Natural killer cell (primary cell): ENCODE measurements around the gene NRG3. TPM values are rescaled to one million over a fixed set of nuclear protein-coding genes. Genes with fewer than 3 reads are reported as not detected.

Experiments
- ATAC-seq, 3 donors: fragments of 150-1000 bp in 2 of 3; fragments of 200-7000 bp in 1 of 3; cut with Tn5 transposase; 1 replicate in 1 of 3; 2 replicates in 2 of 3; pipeline ENCODE4 v1.10.0; 2021; ENCODE audit warnings: mild to moderate bottlenecking in 2 of 3, moderate library complexity in 2 of 3
- DNase-seq, 2 donors: peaks; one replicate each; pipeline versions ENCODE4 v3.0.0 to v3.0.0-alpha.2; 2013 to 2021; ENCODE audit warnings: mixed read lengths in 1 of 2
- H3K27ac ChIP-seq: one replicate; pipeline ENCODE4 v1.5.1; 2013; ENCODE audit warnings: mild to moderate bottlenecking, low read length
- H3K27me3 ChIP-seq: one replicate; pipeline ENCODE4 v1.6.1; 2013; ENCODE audit warnings: low read length; ENCODE audit not compliant: control insufficient read depth, insufficient read depth
- H3K36me3 ChIP-seq: one replicate; pipeline ENCODE4 v1.6.1; 2013; ENCODE audit warnings: low read length; ENCODE audit not compliant: control insufficient read depth, insufficient read depth
- H3K4me1 ChIP-seq: one replicate; pipeline ENCODE4 v1.6.1; 2013; ENCODE audit warnings: low read length; ENCODE audit not compliant: control insufficient read depth, insufficient read depth
- H3K4me3 ChIP-seq: one replicate; pipeline ENCODE4 v1.5.1; 2013; ENCODE audit warnings: low read length
- H3K9me3 ChIP-seq: one replicate; pipeline ENCODE4 v1.6.1; 2013; ENCODE audit warnings: low read length; ENCODE audit not compliant: control insufficient read depth, insufficient read depth
- H3K27ac Mint-ChIP-seq, 2 donors: one replicate each; pipeline ENCODE4 v1.8.0; 2022; ENCODE audit warnings: mild to moderate bottlenecking in 2 of 2, mixed read lengths in 2 of 2, moderate library complexity in 1 of 2
- H3K27me3 Mint-ChIP-seq, 2 donors: one replicate each; pipeline ENCODE4 v1.8.0; 2022; ENCODE audit warnings: low read depth in 2 of 2, mixed read lengths in 2 of 2
- H3K36me3 Mint-ChIP-seq: one replicate; pipeline ENCODE4 v1.8.0; 2022; ENCODE audit warnings: mixed read lengths
- H3K4me1 Mint-ChIP-seq, 2 donors: one replicate each; pipeline ENCODE4 v1.8.0; 2022; ENCODE audit warnings: mixed read lengths in 2 of 2
- H3K4me3 Mint-ChIP-seq: one replicate; pipeline ENCODE4 v1.8.0; 2022; ENCODE audit warnings: mild to moderate bottlenecking, moderate library complexity, mixed read lengths
- H3K9me3 Mint-ChIP-seq, 2 donors: one replicate each; pipeline ENCODE4 v1.8.0; 2022; ENCODE audit warnings: mixed read lengths in 2 of 2
- CTCF ChIP-seq: fragments of 200-600 bp; IDR thresholded peaks from one replicate; pipeline ENCODE4 v1.8.0; 2022; ENCODE audit warnings: antibody characterized with exemption
- WGBS: methylation state at CpG from one replicate; pipeline ENCODE4 v1.1.7; 2013; ENCODE audit warnings: missing lambda C conversion rate; ENCODE audit not compliant: insufficient coverage; 5-methylcytosine and 5-hydroxymethylcytosine counted together
- intact Hi-C: fragments of 100-400 bp; cut with micrococcal nuclease; formaldehyde crosslinking; loops from one replicate; pipeline ENCODE4 v1.14.2; 2022
- total RNA-seq, 4 donors: library from RNA; stranded (reverse); fragments of 120-200 nt in 1 of 4; gene quantifications; one replicate each; pipeline versions ENCODE4 v1.2.3 to v1.2.4, GENCODE V29; 2013 to 2022

The NRG3 gene
- total RNA-seq, 3 donors from 2014 or later (not counting 1 experiment from before 2014, with no cell fraction given), result not detected

- H3K4me3 ChIP-seq, result no peak overlapping the region
- no peak overlapping the region for H3K27ac ChIP-seq
- Mint-ChIP-seq H3K4me3 (no peak overlapping the region), H3K27me3 (no peaks in the 10 kb centered on the region), H3K9me3 (peaks cover 5 to 6% of the 10 kb centered on the region in 2 donors), H3K4me1 (no peaks in the 10 kb centered on the region), H3K27ac (no peak overlapping the region), H3K36me3 (no peaks in the 10 kb centered on the region)
- H3K4me1 ChIP-seq, result no peaks in the 10 kb centered on the region
- peaks cover 4% of the 10 kb centered on the region for H3K9me3 ChIP-seq
- ATAC-seq (no peak), DNase-seq (no peak)
- TF ChIP-seq CTCF, result no peak
- H3K36me3 ChIP-seq, result no peaks in the 10 kb centered on the region
- no peaks in the 10 kb centered on the region for H3K27me3 ChIP-seq
- intact Hi-C loops, result no loop called here
Observed at GRCh38 chr10:82383350-82383749, 508.4 kb downstream of the NRG3 start.

GRCh38 chr10:82390866-82391658 lies 516.1 kb downstream of the NRG3 start:
- H3K27ac Mint-ChIP-seq, result no peak overlapping the region
- no peaks in the 10 kb centered on the region for H3K36me3 Mint-ChIP-seq
- Histone ChIP-seq H3K36me3 (no peaks in the 10 kb centered on the region), H3K27ac (no peak overlapping the region), H3K9me3 (no peaks in the 10 kb centered on the region), H3K4me1 (no peaks in the 10 kb centered on the region), H3K27me3 (no peaks in the 10 kb centered on the region), H3K4me3 (no peak overlapping the region)
- WGBS, result 88% methylated on average over 5 of the region's 5 CpGs
- DNase-seq (no peak), ATAC-seq (no peak)
- H3K4me1 Mint-ChIP-seq, result no peaks in the 10 kb centered on the region
- H3K4me3 Mint-ChIP-seq, result no peak overlapping the region
- no peaks in the 10 kb centered on the region for H3K27me3 Mint-ChIP-seq
- intact Hi-C loops, result no loop called here
- no peak for TF ChIP-seq CTCF
- H3K9me3 Mint-ChIP-seq, result peaks cover 4 to 6% of the 10 kb centered on the region in 2 donors

- no peak for TF ChIP-seq CTCF
- no peaks in the 10 kb centered on the region for H3K36me3 Mint-ChIP-seq
- no peak overlapping the region for H3K27ac Mint-ChIP-seq
- no peak overlapping the region for H3K4me3 Mint-ChIP-seq
- ATAC-seq, result no peak
- Histone ChIP-seq H3K4me3 (no peak overlapping the region), H3K4me1 (no peaks in the 10 kb centered on the region), H3K36me3 (no peaks in the 10 kb centered on the region), H3K9me3 (no peaks in the 10 kb centered on the region), H3K27ac (no peak overlapping the region), H3K27me3 (no peaks in the 10 kb centered on the region)
- H3K4me1 Mint-ChIP-seq, result no peaks in the 10 kb centered on the region
- intact Hi-C loops, result no loop called here
- peaks cover 7 to 9% of the 10 kb centered on the region in 2 donors for H3K9me3 Mint-ChIP-seq
- no peak for DNase-seq
- H3K27me3 Mint-ChIP-seq, result no peaks in the 10 kb centered on the region
- 78% methylated on average over 2 of the region's 4 CpGs for WGBS
Observed at GRCh38 chr10:82391971-82392370, 517.0 kb downstream of the NRG3 start.

- no peaks in the 10 kb centered on the region for H3K36me3 ChIP-seq
- H3K27ac ChIP-seq, result no peak overlapping the region
- H3K4me1 Mint-ChIP-seq, result no peaks in the 10 kb centered on the region
- no peaks in the 10 kb centered on the region for H3K9me3 ChIP-seq
- no peak for TF ChIP-seq CTCF
- H3K36me3 Mint-ChIP-seq, result no peaks in the 10 kb centered on the region
- ATAC-seq (no peak), DNase-seq (no peak)
- intact Hi-C loops, result no loop called here
- H3K4me3 ChIP-seq, result no peak overlapping the region
- no peaks in the 10 kb centered on the region for H3K27me3 ChIP-seq
- H3K4me1 ChIP-seq, result no peaks in the 10 kb centered on the region
- no peak overlapping the region for H3K27ac Mint-ChIP-seq
- H3K4me3 Mint-ChIP-seq, result no peak overlapping the region
- no peaks in the 10 kb centered on the region for H3K27me3 Mint-ChIP-seq
- peaks cover 7 to 9% of the 10 kb centered on the region in 2 donors for H3K9me3 Mint-ChIP-seq
Observed at GRCh38 chr10:82392533-82392932, 517.5 kb downstream of the NRG3 start.
